Measurements from ENCODE around the gene TAF10.

Gene TAF10

DNA sequence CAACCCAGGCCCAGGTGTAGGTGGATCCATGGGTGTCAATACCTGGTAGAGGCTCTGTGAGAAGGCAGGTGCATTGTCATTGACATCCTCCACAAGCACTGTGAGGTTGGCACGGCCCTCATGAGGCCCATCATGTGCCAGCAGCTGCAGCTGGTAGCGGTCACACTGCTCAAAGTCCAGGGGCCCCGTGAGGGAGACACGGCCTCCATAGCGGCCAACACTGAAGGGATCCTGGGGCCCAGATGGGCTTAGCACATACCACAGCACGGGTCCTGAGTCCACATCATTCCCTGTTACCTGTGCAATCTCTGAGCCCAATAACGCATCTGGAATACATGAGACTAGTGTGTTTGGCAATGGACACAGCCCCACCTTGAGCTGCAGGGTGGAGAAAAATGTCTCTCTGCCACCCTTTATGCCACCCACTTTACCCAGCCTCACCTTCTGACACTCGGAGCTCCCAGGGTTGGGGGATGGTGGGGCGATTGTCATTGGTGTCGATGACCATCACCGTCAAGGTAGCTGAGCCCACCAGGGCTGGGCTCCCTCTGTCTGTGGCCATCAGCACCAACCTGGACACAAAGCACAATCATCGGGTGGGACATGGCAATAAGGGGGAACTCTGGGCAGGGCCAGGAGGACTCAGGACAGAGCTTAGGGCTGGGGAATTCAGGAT lies 13.3 kb upstream of the TAF10 start:
- DNase-seq (ENCODE audit: low read depth): no peak

DNA sequence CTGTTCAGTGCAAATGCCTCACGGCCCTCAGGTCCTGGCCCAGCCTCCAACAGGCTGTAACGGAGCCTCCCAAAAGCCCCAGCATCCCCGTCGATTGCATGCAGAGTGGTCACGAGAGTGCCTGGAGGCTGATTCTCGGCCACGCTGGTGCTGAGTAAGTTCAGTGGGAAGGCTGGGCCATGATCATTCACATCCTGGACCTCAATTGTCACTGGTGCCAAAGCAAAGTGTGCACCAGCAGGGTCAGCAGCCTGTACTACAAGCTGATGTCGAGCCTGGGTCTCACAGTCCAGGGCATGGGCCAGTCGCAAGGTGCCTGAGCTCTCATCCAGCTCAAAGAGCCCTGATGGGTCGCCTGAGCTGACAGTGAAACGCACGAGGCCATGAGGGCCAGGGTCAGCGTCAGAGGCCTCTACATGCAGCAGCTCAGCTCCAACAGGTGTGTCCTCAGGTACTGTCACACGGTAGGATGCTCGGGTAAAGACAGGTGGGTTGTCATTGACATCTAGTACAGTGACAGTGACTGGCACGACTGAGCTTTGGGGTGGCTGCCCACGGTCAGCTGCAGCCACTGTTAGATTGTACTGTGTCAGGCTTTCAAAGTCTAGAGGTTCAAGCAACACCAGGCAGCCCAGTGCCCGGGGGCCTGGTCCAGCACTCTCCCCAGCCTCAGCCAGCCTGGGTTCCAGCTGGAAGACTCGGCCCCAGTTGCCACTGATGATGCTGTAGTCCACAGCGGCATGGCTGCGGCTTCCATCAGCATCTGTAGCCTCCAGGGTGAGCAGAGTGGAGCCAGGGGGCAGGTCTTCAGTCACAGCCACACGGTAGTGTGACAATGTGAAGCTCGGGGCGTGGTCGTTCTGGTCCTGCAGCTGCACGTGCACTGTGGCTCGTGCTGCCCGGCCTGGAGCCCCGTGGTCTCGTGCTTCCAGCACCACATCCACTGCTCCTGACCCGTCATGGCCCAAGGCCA lies 11.7 kb upstream of the TAF10 start:
- DNase-seq (ENCODE audit: low read depth): no peak

GRCh38 chr11:6622261-6623171 lies 10.5 kb upstream of the TAF10 start:
- DNase-seq (ENCODE audit: low read depth): no peak

GRCh38 chr11:6621711-6622211 lies 9.7 kb upstream of the TAF10 start:
- DNase-seq (ENCODE audit: low read depth): no peak

GRCh38 chr11:6620636-6621035 lies 8.6 kb upstream of the TAF10 start:
- DNase-seq (ENCODE audit: low read depth): no peak

GRCh38 chr11:6619004-6619745 lies 7.2 kb upstream of the TAF10 start, which contains the start of gene TPP1:
Gene TPP1 (minus strand): TSS chr11:6619422. CDS start chr11:6619400, 22 bp downstream.
- peak; percentile 64 for DNase-seq (ENCODE audit: low read depth)

GRCh38 chr11:6618117-6619003 lies 6.3 kb upstream of the TAF10 start:
- no peak for DNase-seq (ENCODE audit: low read depth)

- no peak for DNase-seq (ENCODE audit: low read depth)
These were observed 5.3 kb upstream of the TAF10 start for GRCh38 chr11:6617315-6617781.

DNA sequence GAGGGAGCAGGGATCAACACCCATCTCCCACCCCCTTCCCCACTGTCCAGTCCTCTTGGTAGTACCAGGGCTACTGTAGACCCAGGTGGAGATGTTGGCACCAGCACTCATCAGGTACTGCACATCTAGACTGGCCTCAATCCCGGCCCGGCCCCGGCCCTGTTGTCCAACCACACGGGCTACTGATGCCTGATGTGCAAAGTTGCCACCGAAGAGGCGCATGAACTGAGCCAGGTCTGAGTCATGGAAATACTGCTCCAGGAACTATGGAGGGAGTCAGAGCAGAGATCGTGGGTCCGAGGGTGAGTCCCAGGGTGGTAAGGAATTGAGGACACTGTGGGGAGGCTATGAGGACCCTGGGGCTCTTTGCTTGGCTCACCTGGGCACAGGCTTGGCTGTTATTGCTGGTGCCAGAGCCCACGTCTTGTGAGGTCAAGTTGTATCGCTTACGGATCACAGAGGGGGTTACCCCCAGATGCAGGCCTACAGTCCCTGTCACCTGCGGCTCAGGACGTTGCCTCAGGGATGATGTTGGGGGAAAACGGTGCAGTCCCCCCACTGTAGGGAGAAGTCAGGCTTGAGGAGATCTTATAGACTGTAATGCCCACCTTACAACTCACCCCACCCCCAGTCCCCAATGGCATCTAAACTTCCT lies 4.7 kb upstream of the TAF10 start:
- no peak for DNase-seq (ENCODE audit: low read depth)

DNA sequence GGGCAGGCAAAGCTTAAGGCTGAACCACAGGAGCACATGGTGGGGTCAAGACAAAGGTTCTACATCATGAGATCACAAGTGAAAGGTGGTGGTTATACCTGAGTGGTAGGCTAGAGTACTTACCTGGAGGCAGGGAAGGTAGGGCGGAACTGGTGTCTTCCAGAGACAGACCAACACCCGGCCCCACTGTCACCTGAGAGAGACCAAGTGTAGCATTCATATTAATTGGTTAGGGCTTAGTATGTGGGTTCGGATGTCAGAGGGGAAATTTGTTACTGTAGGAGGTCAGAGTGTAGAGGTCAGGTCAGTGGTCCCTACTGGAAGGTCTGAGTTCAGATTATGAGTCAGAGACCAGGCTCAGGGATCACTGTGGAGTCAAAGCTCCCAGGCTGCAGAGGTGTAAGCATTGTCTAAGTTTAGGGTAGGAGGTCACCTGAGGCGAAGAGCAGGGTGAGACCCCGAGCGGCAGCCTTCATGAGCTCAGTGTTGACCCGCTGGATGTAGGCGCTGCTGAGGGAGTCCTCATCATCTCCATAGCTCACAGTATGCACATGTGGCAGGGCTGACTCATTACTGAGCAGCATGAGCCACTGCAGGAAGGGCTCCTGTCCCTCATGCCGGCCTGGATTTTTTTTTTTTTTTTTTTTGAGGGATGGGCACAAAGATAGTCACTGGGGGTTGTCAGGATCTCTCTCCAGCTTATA lies 4.0 kb upstream of the TAF10 start:
- DNase-seq (ENCODE audit: low read depth): no peak

GRCh38 chr11:6615046-6615445 lies 3.0 kb upstream of the TAF10 start:
- DNase-seq (ENCODE audit: low read depth): no peak

DNA sequence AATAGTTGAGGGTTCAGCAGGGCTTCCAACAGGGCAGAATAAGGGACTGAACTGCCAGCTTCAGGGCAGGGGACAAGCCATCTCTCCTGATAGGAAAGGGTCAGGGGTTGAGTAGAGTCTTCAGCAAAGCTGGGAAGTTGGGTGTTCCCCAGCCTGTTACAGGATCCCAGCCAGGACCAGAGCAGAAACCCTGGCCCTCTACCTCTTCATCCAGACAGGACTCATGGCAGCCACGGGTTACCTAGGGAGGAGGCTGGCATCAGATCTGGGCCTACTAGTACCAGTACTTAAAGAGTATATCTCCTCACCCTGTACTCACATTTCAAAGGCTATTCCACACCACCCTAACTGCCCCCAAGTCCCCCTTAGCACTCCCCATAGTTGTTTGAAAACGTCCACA lies 2.4 kb upstream of the TAF10 start:
- DNase-seq (ENCODE audit: low read depth): no peak

DNA sequence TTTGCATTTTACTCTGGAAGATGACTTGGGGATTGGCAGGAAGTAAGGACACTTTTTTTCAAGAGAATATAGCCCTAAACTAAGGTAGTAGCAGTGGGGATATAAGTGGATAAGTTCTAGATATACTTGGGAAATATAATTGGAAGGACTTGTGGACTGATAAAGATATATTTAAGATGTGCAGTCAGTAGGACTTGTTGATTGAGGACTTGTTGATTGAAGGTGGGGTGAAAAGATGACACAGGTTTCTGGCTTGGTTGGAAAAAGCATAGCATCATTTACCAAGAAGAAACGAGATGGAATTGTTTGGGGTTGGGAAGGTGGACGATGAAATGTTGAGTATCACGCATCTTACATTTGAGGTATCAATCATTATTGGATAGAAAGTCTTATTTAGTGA lies 1.5 kb upstream of the TAF10 start:
- DNase-seq (ENCODE audit: low read depth): no peak

- no peak for DNase-seq (ENCODE audit: low read depth)
These were observed 128 bp downstream of the TAF10 start for GRCh38 chr11:6611963-6612212.

DNA sequence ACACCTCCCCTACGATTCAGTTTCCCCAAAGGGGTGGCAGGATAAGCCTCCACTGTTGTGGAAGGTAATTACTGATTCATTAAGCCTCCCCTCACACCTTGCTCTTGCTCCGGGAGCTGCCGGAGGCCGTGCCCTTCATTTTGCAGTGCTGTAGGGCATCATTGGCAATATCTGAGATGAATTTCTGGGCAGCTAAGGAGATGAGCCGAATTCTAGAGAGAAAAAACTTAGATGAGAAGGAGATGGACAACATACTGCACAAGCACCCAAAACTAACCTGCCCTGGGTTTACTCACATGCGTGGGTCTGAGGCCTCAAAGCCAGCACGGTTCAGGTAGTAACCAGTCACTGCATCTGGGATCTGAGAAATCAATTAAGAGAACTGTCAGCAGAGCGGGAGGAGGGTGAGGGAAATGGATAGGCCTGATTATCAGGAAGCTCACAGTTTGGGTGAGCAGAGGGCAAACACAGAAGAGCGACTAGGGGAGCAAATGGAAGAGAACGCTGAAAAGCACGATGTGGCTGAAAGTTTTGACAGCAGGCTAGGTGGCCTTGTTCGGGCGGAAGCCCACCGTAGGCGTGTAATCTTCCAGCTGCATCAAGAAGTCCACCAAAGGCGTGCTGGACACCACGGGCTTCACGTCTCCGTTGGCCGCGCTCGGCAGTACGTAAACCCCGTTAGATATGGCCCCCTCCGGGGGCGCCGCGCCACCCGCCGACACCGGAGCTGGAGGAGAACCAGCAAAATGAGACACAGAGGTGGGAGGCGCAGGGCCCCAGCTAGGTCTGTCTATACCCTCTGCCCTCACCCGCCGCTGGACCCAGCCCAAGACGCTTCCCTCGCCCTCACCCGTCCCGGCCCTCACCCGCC lies 689 bp downstream of the TAF10 start:
- DNase-seq (ENCODE audit: low read depth): no peak

DNA sequence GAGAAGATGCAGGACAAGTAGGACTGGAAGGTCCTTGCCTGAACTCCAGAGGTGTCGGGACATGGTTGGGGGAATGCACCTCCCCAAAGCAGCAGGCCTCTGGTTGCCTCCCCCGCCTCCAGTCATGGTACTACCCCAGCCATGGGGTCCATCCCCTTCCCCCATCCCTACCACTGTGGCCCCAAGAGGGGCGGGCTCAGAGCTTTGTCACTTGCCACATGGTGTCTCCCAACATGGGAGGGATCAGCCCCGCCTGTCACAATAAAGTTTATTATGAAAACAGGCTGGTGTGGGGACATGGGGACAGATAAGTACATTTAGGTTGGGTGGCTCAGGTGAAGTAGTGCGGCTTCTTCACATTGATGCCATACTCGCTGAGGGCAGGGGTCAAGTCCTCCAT lies 1.4 kb downstream of the TAF10 start:
- no peak for DNase-seq (ENCODE audit: low read depth)

GRCh38 chr11:6609502-6610015 lies 2.5 kb downstream of the TAF10 start:
- no peak for DNase-seq (ENCODE audit: low read depth)

Measured in stimulated activated CD8-positive, alpha-beta memory T cell treated with anti-CD3 and anti-CD28 coated beads, Interleukin-15, amount 100 ng/mL, for 24 hours (primary cell).